Calu3 (cell line): ENCODE results near the gene CNDP2. TPM values are rescaled to one million over a fixed set of nuclear protein-coding genes. Genes with fewer than 3 reads are reported as not detected.

ENCODE experiments used
- BruUV-seq: library from RNA; stranded (reverse); fragments of 400-500 nt; replicated peaks from 2 replicates; lab custom pipeline; 2021; lab: Mats Ljungman, UMichigan
- CTCF ChIA-PET: fragments of 300-600 bp; sonication (Branson Sonifier 250); formaldehyde crosslinking; loops from one replicate; lab custom pipeline; 2022; ENCODE audit warnings: antibody characterized with exemption; lab: Charles Lee
- DNase-seq: peaks from one replicate; pipeline ENCODE4 v3.0.0; 2022
- H3K27ac Mint-ChIP-seq: one replicate; pipeline ENCODE4 v1.8.0; 2022; ENCODE audit warnings: mixed read lengths; ENCODE audit not compliant: unreplicated experiment
- H3K27me3 Mint-ChIP-seq: one replicate; pipeline ENCODE4 v1.8.0; 2022; ENCODE audit warnings: mixed read lengths; ENCODE audit not compliant: unreplicated experiment
- H3K36me3 Mint-ChIP-seq: one replicate; pipeline ENCODE4 v1.8.0; 2022; ENCODE audit warnings: mild to moderate bottlenecking, moderate library complexity, mixed read lengths; ENCODE audit not compliant: insufficient read depth, unreplicated experiment
- H3K4me1 Mint-ChIP-seq: one replicate; pipeline ENCODE4 v1.8.0; 2022; ENCODE audit warnings: mild to moderate bottlenecking, low read depth, mixed read lengths; ENCODE audit not compliant: unreplicated experiment
- H3K4me3 Mint-ChIP-seq: one replicate; pipeline ENCODE4 v1.8.0; 2022; ENCODE audit warnings: mild to moderate bottlenecking, low read depth, moderate library complexity, mixed read lengths; ENCODE audit not compliant: unreplicated experiment
- H3K9me3 Mint-ChIP-seq: one replicate; pipeline ENCODE4 v1.8.0; 2022; ENCODE audit warnings: low read depth, mixed read lengths; ENCODE audit not compliant: unreplicated experiment
- CTCF ChIP-seq: fragments of 200-600 bp; IDR thresholded peaks from one replicate; pipeline ENCODE4 v1.8.0; 2022; ENCODE audit warnings: antibody characterized with exemption; ENCODE audit not compliant: unreplicated experiment
- intact Hi-C: fragments of 100-400 bp; cut with micrococcal nuclease; formaldehyde crosslinking; loops from one replicate; pipeline ENCODE4 v1.10.0; 2022; ENCODE audit not compliant: unreplicated experiment
- total RNA-seq: library from RNA; stranded (reverse); gene quantifications from 2 replicates; pipeline ENCODE4 v1.2.3, GENCODE V29; 2022

Gene CNDP2
- total RNA-seq, 1 experiment from 2014 or later = 279 TPM

GRCh38 chr18:74540652-74541421 lies 44.7 kb downstream of the CNDP2 start:
- Mint-ChIP-seq H3K36me3 (no peaks in the 10 kb centered on the region), H3K4me1 (peaks cover 9% of the 10 kb centered on the region), H3K4me3 (no peak overlapping the region), H3K9me3 (no peaks in the 10 kb centered on the region), H3K27ac (no peak overlapping the region), H3K27me3 (peaks cover 10% of the 10 kb centered on the region)
- no TSS peak for BruUV-seq
- intact Hi-C loops = no loop called here
- no peak for DNase-seq
- no peak for TF ChIP-seq CTCF
- CTCF ChIA-PET = interaction anchor here (1.7 to 1.8 kb wide), 2 partner anchors 11 to 45 kb away, joined by 4 to 7 read pairs; partner anchors contain the start of gene CNDP2

GRCh38 chr18:74541703-74542555 lies 45.8 kb downstream of the CNDP2 start:
- BruUV-seq = no TSS peak
- H3K9me3 Mint-ChIP-seq = no peaks in the 10 kb centered on the region
- intact Hi-C loops = no loop called here
- H3K27me3 Mint-ChIP-seq = peaks cover 10% of the 10 kb centered on the region
- no peak overlapping the region for H3K27ac Mint-ChIP-seq
- peak; percentile 65 for DNase-seq
- CTCF ChIA-PET = interaction anchor here (1.7 to 1.8 kb wide), 2 partner anchors 10 to 46 kb away, joined by 4 to 7 read pairs; partner anchors contain the start of gene CNDP2
- H3K36me3 Mint-ChIP-seq = no peaks in the 10 kb centered on the region
- peaks cover 17% of the 10 kb centered on the region for H3K4me1 Mint-ChIP-seq
- no peak for TF ChIP-seq CTCF
- H3K4me3 Mint-ChIP-seq = peak overlapping the region; percentile 32

GRCh38 chr18:74544898-74545297 lies 48.7 kb downstream of the CNDP2 start:
- no peak for TF ChIP-seq CTCF
- no peaks in the 10 kb centered on the region for H3K27me3 Mint-ChIP-seq
- peaks cover 10% of the 10 kb centered on the region for H3K9me3 Mint-ChIP-seq
- CTCF ChIA-PET = no interaction called here
- no peaks in the 10 kb centered on the region for H3K36me3 Mint-ChIP-seq
- no peak for DNase-seq
- peaks cover 25% of the 10 kb centered on the region for H3K4me1 Mint-ChIP-seq
- H3K27ac Mint-ChIP-seq = no peak overlapping the region
- H3K4me3 Mint-ChIP-seq = no peak overlapping the region
- intact Hi-C loops = no loop called here
- no TSS peak for BruUV-seq

- CTCF ChIA-PET = interaction anchor here (1.4 kb wide), 1 partner anchor 193 kb away, joined by 3 read pairs; no protein-coding TSS in a partner anchor
- Mint-ChIP-seq H3K4me1 (peaks cover 25% of the 10 kb centered on the region), H3K4me3 (no peak overlapping the region), H3K9me3 (peaks cover 10% of the 10 kb centered on the region), H3K27ac (no peak overlapping the region), H3K36me3 (no peaks in the 10 kb centered on the region), H3K27me3 (no peaks in the 10 kb centered on the region)
- TF ChIP-seq CTCF = no peak
- DNase-seq = no peak
- intact Hi-C loops = no loop called here
- no TSS peak for BruUV-seq
Measured at GRCh38 chr18:74546007-74546406, 49.8 kb downstream of the CNDP2 start.
